Measurements from ENCODE around the gene YPEL1.
"Not testable (repeated sequence)": the region's sequence is repeated elsewhere in the genome, so short reads cannot be mapped to it uniquely, and the experiment has no call there.

DNA sequence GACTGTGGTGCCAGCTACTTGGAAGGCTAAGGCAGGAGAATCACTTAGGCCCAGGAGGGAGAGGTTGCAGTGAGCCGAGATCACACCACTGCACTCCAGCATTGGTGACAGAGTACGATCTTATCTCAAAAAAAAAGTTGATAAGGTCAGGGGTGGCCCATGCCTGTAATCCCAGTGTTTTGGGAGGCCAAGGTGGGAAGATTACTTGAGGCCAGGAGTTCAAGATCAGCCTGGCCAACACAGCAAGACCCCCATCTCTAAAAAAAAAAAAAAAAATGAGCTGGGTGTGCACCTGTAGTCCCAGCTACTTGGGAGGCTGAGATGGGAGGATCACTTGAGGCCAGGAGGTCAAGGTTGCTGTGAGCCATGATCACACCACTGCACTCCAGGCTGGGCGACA is 6.4 kb downstream of the YPEL1 start:
- TF ChIP-seq, protein P1, sequence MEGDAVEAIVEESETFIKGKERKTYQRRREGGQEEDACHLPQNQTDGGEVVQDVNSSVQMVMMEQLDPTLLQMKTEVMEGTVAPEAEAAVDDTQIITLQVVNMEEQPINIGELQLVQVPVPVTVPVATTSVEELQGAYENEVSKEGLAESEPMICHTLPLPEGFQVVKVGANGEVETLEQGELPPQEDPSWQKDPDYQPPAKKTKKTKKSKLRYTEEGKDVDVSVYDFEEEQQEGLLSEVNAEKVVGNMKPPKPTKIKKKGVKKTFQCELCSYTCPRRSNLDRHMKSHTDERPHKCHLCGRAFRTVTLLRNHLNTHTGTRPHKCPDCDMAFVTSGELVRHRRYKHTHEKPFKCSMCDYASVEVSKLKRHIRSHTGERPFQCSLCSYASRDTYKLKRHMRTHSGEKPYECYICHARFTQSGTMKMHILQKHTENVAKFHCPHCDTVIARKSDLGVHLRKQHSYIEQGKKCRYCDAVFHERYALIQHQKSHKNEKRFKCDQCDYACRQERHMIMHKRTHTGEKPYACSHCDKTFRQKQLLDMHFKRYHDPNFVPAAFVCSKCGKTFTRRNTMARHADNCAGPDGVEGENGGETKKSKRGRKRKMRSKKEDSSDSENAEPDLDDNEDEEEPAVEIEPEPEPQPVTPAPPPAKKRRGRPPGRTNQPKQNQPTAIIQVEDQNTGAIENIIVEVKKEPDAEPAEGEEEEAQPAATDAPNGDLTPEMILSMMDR (IDR thresholded peaks at IDR 0.05) = not testable (repeated sequence)
- TF ChIP-seq POLR2A (IDR thresholded peaks at IDR 0.05) = not testable (repeated sequence)

Measured in body of pancreas (tissue), 4 donors.